ENCODE results near the gene NEDD4L. TPM values are rescaled to one million over a fixed set of nuclear protein-coding genes. Genes with fewer than 3 reads are reported as not detected.

Gene NEDD4L
- total RNA-seq, 4 donors from 2014 or later = 22.7 to 39.9 (median 34.7) TPM

- H3K4me1 ChIP-seq = peaks cover 0 to 18% (median 17%) of the 10 kb centered on the region in 4 donors
- TF ChIP-seq CTCF (IDR thresholded peaks at IDR 0.05) (no peak), EP300 (IDR thresholded peaks at IDR 0.05) (no peak), POLR2A (IDR thresholded peaks at IDR 0.05; ENCODE audit: low read depth) (no peak), POLR2AphosphoS5 (IDR thresholded peaks at IDR 0.05) (no peak)
- H3K27me3 ChIP-seq = no peaks in the 10 kb centered on the region
- no peak overlapping the region for H3K27ac ChIP-seq (replicated peaks in 1 of 4)
- H3K36me3 ChIP-seq = peaks cover 0 to 37% (median 3%) of the 10 kb centered on the region in 4 donors
- H3K4me3 ChIP-seq = no peak overlapping the region
- WGBS = 88% methylated on average over 3 of the region's 3 CpGs
- H3K9me3 ChIP-seq = no peaks in the 10 kb centered on the region
- no peak for DNase-seq (ENCODE audit: extremely low spot score)
- intact Hi-C loops (cut with DNase I) = loop anchor here (5.0 kb wide), 1 partner anchor 95 kb away; no protein-coding TSS in a partner anchor
Observed at GRCh38 chr18:58396966-58397365, 352.9 kb downstream of the NEDD4L start.

GRCh38 chr18:58397385-58398132 is 353.5 kb downstream of the NEDD4L start:
- Histone ChIP-seq H3K4me3 (no peak overlapping the region), H3K27ac (replicated peaks in 1 of 4) (no peak overlapping the region), H3K36me3 (peaks cover 0 to 32% (median 3%) of the 10 kb centered on the region in 4 donors), H3K4me1 (peaks cover 1 to 18% (median 17%) of the 10 kb centered on the region in 4 donors), H3K9me3 (no peaks in the 10 kb centered on the region), H3K27me3 (no peaks in the 10 kb centered on the region)
- WGBS = 93% methylated on average over 9 of the region's 9 CpGs
- TF ChIP-seq POLR2AphosphoS5 (IDR thresholded peaks at IDR 0.05) (no peak), POLR2A (IDR thresholded peaks at IDR 0.05; ENCODE audit: low read depth) (no peak), EP300 (IDR thresholded peaks at IDR 0.05) (no peak), CTCF (IDR thresholded peaks at IDR 0.05) (no peak)
- intact Hi-C loops (cut with DNase I) = loop anchor here (5.0 kb wide), 1 partner anchor 95 kb away; no protein-coding TSS in a partner anchor
- no peak for DNase-seq (ENCODE audit: extremely low spot score)

GRCh38 chr18:58398648-58399398 is 354.8 kb downstream of the NEDD4L start:
- no peak overlapping the region for H3K27ac ChIP-seq (replicated peaks in 1 of 4)
- no peaks in the 10 kb centered on the region for H3K27me3 ChIP-seq
- intact Hi-C loops (cut with DNase I) = loop anchor here (5.0 kb wide), 1 partner anchor 93 kb away; no protein-coding TSS in a partner anchor
- no peak for DNase-seq (ENCODE audit: extremely low spot score)
- TF ChIP-seq POLR2A (IDR thresholded peaks at IDR 0.05; ENCODE audit: low read depth) = no peak
- TF ChIP-seq CTCF (IDR thresholded peaks at IDR 0.05) = no peak
- TF ChIP-seq POLR2AphosphoS5 (IDR thresholded peaks at IDR 0.05) = no peak
- peaks cover 11 to 21% (median 19%) of the 10 kb centered on the region in 4 donors for H3K4me1 ChIP-seq
- H3K9me3 ChIP-seq = no peaks in the 10 kb centered on the region
- H3K36me3 ChIP-seq = peaks cover 0 to 23% (median 3%) of the 10 kb centered on the region in 4 donors
- no peak overlapping the region for H3K4me3 ChIP-seq
- WGBS = 90% methylated on average over 11 of the region's 11 CpGs

- intact Hi-C loops (cut with DNase I) = no loop called here
- 84% methylated on average over 14 of the region's 14 CpGs for WGBS
Observed at GRCh38 chr18:58400331-58400870, 356.4 kb downstream of the NEDD4L start.

More at GRCh38 chr18:58400331-58400870, 356.4 kb downstream of the NEDD4L start:
- Histone ChIP-seq H3K27me3 (no peaks in the 10 kb centered on the region), H3K4me3 (no peak overlapping the region), H3K36me3 (peaks cover 0 to 21% (median 2%) of the 10 kb centered on the region in 4 donors), H3K4me1 (peaks cover 11 to 22% (median 19%) of the 10 kb centered on the region in 4 donors), H3K27ac (replicated peaks in 1 of 4) (no peak overlapping the region), H3K9me3 (no peaks in the 10 kb centered on the region)
- TF ChIP-seq POLR2A (IDR thresholded peaks at IDR 0.05; ENCODE audit: low read depth) (no peak), POLR2AphosphoS5 (IDR thresholded peaks at IDR 0.05) (no peak), CTCF (IDR thresholded peaks at IDR 0.05) (no peak), EP300 (IDR thresholded peaks at IDR 0.05) (no peak)
- DNase-seq (ENCODE audit: extremely low spot score) = no peak

Measured in esophagus muscularis mucosa (tissue), 4 donors.